HG03469 (cell line): ENCODE data around the gene KRTAP10-10.
"Not testable (repeated sequence)": the region's sequence is repeated elsewhere in the genome, so short reads cannot be mapped to it uniquely, and the experiment has no call there.

Experiments used
- ATAC-seq: cut with Tn5 transposase; IDR thresholded peaks from one replicate; pipeline ENCODE4 v1.9.1; 2021; ENCODE audit warnings: mild to moderate bottlenecking, moderate library complexity, moderate number of reproducible peaks; ENCODE audit not compliant: unreplicated experiment

Gene KRTAP10-10, protein sequence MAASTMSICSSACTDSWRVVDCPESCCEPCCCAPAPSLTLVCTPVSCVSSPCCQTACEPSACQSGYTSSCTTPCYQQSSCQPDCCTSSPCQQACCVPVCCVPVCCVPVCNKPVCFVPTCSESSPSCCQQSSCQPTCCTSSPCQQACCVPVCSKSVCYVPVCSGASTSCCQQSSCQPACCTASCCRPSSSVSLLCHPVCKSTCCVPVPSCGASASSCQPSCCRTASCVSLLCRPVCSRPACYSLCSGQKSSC

GRCh38 chr21:44637018-44637850, at the start of gene KRTAP10-10:
Gene KRTAP10-10, plus strand, starts transcription at chr21:44637356. Its CDS starts 62 bp downstream, at chr21:44637418.
- ATAC-seq, result no peak

GRCh38 chr21:44589094-44589493, 48.1 kb upstream of the KRTAP10-10 start:
- ATAC-seq, result no peak

DNA sequence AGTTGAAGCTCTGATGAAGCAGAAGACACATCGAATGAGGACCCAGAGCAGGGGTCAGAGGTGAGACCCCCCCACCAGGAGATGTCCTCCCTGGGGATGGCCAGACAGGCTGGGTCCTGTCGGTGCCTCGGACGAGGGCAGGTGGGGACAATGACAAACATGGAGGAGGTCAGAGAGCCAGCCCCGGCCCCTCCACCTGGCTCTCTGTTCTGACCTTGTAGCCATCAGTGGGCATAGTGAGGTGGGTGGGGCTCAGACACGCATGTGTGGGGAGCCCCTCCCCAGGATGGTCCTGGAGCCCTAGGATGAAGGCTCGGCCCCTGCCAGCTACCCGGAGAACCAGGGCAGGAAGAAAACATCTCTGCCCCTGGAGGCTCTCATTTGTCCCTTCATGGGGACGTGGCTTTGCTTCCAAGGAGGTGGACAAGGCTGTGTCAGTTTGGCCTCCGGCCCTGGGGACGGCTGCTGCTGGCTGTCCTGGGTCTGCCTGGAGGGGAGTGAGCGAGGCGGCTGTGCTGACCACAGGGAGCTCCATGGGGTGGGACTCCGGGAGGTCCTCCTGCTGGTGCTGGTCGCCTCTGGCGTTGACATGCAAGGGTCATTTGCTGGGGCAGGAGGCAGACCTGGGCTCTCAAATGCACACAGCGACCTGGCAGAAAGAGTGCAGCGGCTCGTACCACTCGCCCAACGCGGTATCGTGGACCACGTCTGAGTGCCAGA, 47.4 kb upstream of the KRTAP10-10 start:
- no peak for ATAC-seq

DNA sequence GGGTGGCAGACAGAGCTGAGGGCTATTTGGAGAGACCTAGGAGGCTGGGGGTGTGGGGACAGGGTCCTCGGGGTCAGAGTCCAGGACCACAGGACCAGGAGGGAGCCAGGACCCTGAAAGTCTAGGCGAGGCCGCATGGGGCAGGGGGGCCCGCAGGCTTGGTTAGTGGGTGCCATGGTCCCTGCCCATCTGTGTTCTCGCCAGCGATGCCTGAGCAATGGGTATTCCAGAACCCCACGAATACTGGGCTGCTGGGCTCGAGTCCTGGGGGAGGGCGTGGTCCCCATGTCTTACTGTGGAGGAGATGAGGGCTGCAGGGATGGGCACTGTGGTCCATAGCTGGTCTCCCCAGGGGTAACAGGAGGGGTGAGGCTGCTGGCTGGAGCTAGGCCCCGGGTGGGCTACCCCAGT, 46.8 kb upstream of the KRTAP10-10 start:
- ATAC-seq, result no peak

GRCh38 chr21:44590897-44591800, 46.0 kb upstream of the KRTAP10-10 start:
- ATAC-seq, result not testable (repeated sequence)

DNA sequence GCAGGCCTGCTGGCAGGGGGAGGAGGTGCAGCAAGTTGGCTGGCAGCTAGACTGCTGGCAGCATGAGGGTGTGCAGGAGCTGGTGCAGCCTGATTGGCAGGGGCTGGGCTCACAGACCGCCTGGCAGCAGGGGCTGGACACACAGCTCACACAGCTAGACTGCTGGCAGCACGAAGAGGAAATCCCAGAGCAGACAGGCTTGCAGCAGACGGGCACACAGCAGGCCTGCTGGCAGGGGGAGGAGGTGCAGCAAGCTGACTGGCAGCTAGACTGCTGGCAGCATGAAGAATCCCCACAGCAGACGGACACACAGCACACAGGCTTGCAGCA, 45.4 kb upstream of the KRTAP10-10 start:
- ATAC-seq, result not testable (repeated sequence)

- ATAC-seq, result no peak
Measured at GRCh38 chr21:44592446-44593311, 44.5 kb upstream of the KRTAP10-10 start, which contains the start of gene KRTAP10-6. Gene KRTAP10-6, minus strand, starts transcription at chr21:44592505. Its CDS starts 21 bp downstream, at chr21:44592484.

DNA sequence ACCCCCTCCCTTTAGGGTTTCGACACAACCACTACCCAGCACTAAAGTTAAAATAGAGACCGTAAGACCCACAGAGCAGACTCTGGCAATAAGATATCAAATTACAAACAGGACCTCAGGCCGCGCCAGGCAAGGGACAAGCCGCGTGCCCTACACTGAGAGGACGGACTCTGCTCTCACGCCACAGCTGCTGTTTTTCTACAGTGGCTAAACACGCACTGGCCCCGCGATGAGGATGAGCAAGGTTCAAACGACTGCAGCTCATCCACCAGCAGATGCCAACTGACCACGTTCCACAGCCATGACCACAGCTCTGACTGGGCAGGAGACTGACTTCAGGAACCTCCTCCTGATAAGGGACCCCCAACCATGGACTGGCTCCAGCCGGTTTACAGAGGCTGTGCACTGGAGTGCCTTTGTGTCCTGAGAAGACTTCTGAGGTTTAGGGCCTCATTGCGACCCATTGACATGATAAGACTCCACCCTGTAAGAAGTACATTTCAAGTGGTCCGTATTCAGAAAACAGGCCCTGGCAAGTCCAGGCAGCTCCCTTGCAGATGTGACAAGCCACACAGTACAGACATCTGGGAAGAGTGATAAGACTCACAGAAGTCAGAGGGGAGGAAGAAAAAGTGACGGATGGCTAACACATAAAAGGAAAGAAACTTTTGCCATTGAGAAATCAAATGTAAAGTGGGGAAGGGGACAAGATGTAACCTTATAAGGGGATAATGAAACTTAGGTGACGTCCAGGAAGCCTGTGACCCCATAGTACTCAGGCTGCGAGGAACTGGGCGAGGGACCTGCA, 43.4 kb upstream of the KRTAP10-10 start:
- no peak for ATAC-seq

DNA sequence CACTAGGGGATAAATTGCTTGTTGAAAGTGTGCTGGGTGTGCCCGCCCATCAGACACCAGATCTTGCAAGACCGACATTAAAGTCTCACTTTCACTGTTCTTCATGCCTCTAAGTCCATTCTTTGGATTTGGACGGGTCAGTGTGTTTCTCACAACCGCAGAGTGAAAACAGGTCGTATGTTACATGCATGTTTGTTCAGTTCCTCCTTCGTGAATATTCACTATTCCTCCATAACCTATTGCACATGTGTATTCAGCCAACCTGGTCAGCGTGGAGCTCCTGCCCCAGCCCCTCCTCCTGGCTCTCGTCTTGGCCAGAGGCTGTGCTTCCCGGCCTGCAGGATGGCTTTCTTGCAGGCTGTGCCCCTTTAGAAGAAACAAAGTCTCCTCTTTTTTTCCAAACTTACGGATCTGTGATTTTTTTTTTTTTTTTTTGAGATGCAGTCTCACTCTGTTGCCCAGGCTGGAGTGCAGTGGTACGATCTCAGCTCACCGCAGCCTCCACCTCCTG, 42.7 kb upstream of the KRTAP10-10 start:
- ATAC-seq, result no peak

DNA sequence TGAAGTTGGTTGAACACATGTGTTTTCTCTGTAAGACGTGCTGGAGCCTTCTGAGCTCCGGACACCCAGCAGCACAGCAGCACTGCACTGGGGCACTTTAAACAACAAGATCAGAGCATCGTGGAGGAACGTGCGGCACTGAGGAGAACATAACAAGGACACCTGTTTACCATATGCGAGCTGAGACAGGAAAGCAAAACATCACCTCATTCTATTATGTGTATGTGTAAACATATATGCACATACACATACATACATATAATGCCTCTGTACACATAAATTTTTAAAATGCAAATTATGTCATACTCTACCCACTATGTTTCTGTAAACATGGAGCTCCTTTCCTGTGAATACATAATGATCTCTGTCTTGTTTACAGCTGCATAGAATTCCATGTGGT, 41.6 kb upstream of the KRTAP10-10 start:
- no peak for ATAC-seq

DNA sequence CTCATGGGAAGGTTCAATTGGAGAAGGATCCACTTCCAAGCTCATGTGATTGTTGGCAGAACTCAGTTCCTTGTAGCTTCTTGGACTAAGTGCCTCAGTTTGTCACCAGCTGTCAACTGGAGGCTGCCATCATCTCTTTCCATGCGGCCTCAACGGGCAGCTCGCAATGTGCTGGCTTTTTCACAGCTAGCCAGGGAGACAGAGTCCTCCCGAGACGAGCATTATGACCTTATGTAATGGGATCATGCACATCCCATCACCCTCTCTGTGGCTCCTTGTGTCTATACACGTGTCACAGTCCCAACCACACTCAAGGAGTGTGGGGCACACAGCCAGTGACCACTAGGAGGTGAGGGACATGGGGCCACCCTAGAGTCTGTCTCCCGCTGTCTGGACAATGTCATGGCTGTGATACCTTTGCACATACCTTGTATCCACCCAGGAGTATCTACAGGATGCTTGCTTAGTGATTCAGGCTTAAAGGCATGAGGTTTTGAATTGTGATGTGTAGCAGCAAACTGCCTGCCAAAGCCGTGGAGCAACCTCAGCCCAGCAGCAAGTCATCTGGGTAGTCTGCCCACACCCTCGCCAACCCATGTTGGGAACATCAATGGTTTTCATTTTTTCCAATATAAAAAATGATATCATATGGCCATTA, 41.0 kb upstream of the KRTAP10-10 start:
- ATAC-seq, result no peak

DNA sequence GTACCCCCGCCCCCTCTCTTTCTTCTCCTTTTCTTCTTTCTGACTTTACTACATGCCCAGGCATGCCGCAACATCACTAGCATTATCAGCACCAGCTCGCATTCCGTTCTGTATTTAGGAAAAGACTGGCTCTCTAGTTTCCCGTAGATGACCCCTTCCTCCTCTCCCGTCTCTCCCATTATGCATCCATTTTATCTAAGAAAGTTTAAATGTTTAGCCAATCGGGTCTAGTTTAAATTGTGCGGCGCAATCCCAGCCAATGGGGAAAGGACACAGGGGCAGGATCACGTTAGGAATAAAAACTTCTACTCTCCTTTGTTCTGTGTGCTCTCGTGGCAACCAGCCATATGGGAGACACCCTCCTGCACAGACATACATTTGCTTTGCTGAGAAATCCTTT, 39.1 kb upstream of the KRTAP10-10 start:
- no peak for ATAC-seq

GRCh38 chr21:44599264-44600029, 37.7 kb upstream of the KRTAP10-10 start:
- no peak for ATAC-seq

GRCh38 chr21:44600118-44600978, 36.8 kb upstream of the KRTAP10-10 start, which contains the start of gene KRTAP10-7:
Gene KRTAP10-7, plus strand, starts transcription at chr21:44600597. Its CDS starts 25 bp downstream, at chr21:44600622.
- ATAC-seq, result not testable (repeated sequence)

- not testable (repeated sequence) for ATAC-seq
Measured at GRCh38 chr21:44601091-44601490, 36.1 kb upstream of the KRTAP10-10 start.
